Dendritic cell treated with granulocyte-macrophage colony-stimulating factor and Interleukin-4, amounts not matched to agents 40 ng/mL and 50 ng/mL, for 4 days (primary cell): ENCODE results near the gene ZHX3.

Experiments
- H3K27ac Mint-ChIP-seq: one replicate; pipeline ENCODE4 v1.8.0; 2022; ENCODE audit warnings: mild to moderate bottlenecking, mixed read lengths
- H3K27me3 Mint-ChIP-seq: one replicate; pipeline ENCODE4 v1.8.0; 2022; ENCODE audit warnings: mild to moderate bottlenecking, mixed read lengths
- H3K36me3 Mint-ChIP-seq: one replicate; pipeline ENCODE4 v1.8.0; 2022; ENCODE audit warnings: low read depth, mixed read lengths
- H3K4me1 Mint-ChIP-seq: one replicate; pipeline ENCODE4 v1.8.0; 2022; ENCODE audit warnings: low read depth, mixed read lengths
- H3K4me3 Mint-ChIP-seq: one replicate; pipeline ENCODE4 v1.8.0; 2022; ENCODE audit warnings: mild to moderate bottlenecking, moderate library complexity, mixed read lengths
- H3K9me3 Mint-ChIP-seq: one replicate; pipeline ENCODE4 v1.8.0; 2022; ENCODE audit warnings: mixed read lengths
- intact Hi-C: fragments of 100-400 bp; cut with micrococcal nuclease; formaldehyde crosslinking; loops from one replicate; pipeline ENCODE4 v1.15.0; 2022

Gene ZHX3

DNA sequence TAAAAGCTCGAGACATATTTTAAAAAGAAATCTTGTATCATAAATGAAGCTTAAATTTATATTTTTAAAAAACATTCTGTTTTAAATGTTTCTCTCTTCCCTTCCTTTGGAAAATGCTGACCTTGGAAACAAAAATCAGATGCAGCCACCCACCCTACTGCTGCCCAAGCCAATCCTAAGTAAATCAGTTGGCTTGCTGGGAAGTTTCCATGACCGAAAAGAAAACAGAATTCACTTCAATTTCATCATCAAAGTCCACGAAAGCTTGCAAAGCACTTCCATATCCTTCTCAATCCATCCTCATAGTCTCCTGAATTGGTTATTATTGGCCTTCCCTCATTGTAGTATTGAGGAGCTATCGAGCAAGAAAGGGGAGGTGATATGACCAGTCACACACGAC is 100.1 kb downstream of the ZHX3 start:
- H3K27ac Mint-ChIP-seq, result no peak overlapping the region
- no peaks in the 10 kb centered on the region for H3K4me1 Mint-ChIP-seq

DNA sequence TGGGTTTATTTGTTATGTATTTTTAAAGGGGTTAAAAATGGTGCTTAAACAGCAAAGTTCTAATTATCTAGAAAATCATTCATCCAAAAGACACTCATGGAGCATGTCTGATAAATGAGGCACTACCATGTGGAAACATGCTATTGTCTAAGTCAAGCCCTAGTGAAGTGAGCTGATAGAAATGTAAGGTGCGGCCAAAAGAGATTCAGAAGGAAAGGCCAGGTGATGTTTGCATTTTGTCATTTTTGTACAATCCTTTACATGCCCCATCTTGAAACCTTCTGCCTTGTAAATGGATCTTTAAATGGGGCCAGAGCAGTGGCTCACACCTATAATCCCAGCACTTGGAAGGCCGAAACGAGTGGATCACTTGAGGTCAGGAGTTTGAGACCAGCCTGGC is 102.9 kb downstream of the ZHX3 start:
- Mint-ChIP-seq H3K4me1 (no peaks in the 10 kb centered on the region), H3K4me3 (no peak overlapping the region), H3K36me3 (no peaks in the 10 kb centered on the region), H3K9me3 (no peaks in the 10 kb centered on the region), H3K27me3 (no peaks in the 10 kb centered on the region), H3K27ac (no peak overlapping the region)
- intact Hi-C loops, result no loop called here

More for the DNA sequence above, 100.1 kb downstream of the ZHX3 start:
- Mint-ChIP-seq H3K4me3 (no peak overlapping the region), H3K36me3 (no peaks in the 10 kb centered on the region), H3K9me3 (no peaks in the 10 kb centered on the region), H3K27me3 (no peaks in the 10 kb centered on the region)
- intact Hi-C loops, result no loop called here

- no peaks in the 10 kb centered on the region for H3K27me3 Mint-ChIP-seq
Measured at GRCh38 chr20:41214202-41214601, 103.3 kb downstream of the ZHX3 start.

GRCh38 chr20:41213150-41213820 is 104.2 kb downstream of the ZHX3 start:
- Mint-ChIP-seq H3K27ac (no peak overlapping the region), H3K27me3 (no peaks in the 10 kb centered on the region), H3K4me1 (no peaks in the 10 kb centered on the region), H3K4me3 (no peak overlapping the region), H3K9me3 (no peaks in the 10 kb centered on the region), H3K36me3 (no peaks in the 10 kb centered on the region)
- intact Hi-C loops, result no loop called here

More at GRCh38 chr20:41214202-41214601, 103.3 kb downstream of the ZHX3 start:
- no peak overlapping the region for H3K27ac Mint-ChIP-seq
- H3K9me3 Mint-ChIP-seq, result no peaks in the 10 kb centered on the region
- H3K4me1 Mint-ChIP-seq, result no peaks in the 10 kb centered on the region
- intact Hi-C loops, result no loop called here
- no peak overlapping the region for H3K4me3 Mint-ChIP-seq
- H3K36me3 Mint-ChIP-seq, result no peaks in the 10 kb centered on the region

GRCh38 chr20:41205313-41205712 is 112.2 kb downstream of the ZHX3 start:
- H3K36me3 Mint-ChIP-seq, result peaks cover 27% of the 10 kb centered on the region
- intact Hi-C loops, result no loop called here
- H3K4me3 Mint-ChIP-seq, result no peak overlapping the region
- H3K9me3 Mint-ChIP-seq, result peaks cover 10% of the 10 kb centered on the region
- H3K27ac Mint-ChIP-seq, result no peak overlapping the region
- peaks cover 7% of the 10 kb centered on the region for H3K4me1 Mint-ChIP-seq
- no peaks in the 10 kb centered on the region for H3K27me3 Mint-ChIP-seq

DNA sequence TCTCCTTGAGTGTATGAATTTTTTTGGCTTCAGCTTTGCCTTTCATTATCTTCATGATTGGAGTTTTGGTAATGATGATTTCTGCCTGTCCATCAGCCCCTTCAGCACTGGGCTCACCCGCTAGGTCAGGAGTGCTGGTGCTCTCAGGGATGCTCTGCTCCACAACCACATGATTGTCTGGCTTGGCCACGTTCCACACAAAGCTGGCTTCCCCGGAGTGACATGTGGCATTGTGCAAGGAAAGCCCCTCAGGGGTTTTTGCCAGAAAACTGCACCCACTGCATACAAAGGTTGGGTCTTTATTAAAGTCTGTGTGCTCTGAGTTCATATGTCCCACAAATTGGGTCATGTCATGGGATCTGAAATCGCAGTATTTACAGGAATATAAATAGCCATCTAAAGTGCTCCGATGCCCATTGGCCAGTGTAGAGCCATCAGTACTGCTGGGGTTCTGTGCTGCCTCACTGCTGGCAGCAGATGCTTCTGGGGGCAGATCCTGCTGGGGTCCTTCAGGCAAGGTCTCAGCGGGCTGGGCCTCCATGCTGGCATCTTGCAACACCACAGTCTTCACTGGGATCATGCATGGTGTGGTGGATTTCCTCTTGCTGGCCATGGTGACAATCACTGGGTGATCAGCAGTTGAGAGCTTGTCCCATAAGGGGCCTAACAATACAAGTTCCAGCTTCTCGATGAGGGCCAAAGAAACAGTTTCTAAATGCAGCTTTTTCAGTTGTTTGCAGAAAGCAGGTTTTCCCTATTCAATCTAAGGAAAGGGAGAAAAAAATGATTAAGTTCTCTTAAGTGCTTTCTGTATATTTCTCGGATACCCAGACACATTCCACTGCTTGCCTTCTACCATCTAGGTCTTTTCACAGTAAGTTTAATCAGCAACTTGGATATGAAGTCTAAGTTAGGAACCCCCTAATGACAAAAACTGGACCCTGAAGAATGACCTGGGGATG is 112.9 kb downstream of the ZHX3 start:
- Mint-ChIP-seq H3K36me3 (peaks cover 27% of the 10 kb centered on the region), H3K9me3 (peaks cover 10% of the 10 kb centered on the region), H3K27ac (no peak overlapping the region), H3K4me1 (peaks cover 7% of the 10 kb centered on the region), H3K27me3 (no peaks in the 10 kb centered on the region), H3K4me3 (no peak overlapping the region)
- intact Hi-C loops, result no loop called here

GRCh38 chr20:41203660-41204059 is 113.9 kb downstream of the ZHX3 start:
- Mint-ChIP-seq H3K9me3 (peaks cover 18% of the 10 kb centered on the region), H3K4me3 (no peak overlapping the region), H3K27ac (no peak overlapping the region), H3K36me3 (peaks cover 34% of the 10 kb centered on the region), H3K27me3 (no peaks in the 10 kb centered on the region), H3K4me1 (peaks cover 7% of the 10 kb centered on the region)
- intact Hi-C loops, result no loop called here

DNA sequence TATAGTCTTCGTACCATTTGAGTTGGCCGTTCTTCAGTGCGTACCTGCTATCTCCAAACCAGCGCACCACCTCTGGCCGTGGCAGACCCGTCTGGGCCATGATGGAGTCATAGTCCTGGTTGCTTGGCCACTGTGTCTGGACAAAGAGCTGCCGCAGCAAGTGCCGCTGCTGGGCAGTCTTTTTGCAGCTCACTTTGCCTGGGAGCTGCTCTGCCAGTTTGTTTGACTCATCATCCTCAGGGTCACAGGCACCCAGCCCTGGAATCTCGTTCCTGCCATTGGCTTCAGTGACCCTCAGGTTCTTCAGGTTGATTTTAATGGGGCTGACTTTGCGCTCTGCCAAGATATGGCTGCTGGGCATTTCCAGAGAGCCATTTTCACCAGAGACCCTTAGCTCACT is 115.1 kb downstream of the ZHX3 start:
- intact Hi-C loops, result no loop called here
- H3K27ac Mint-ChIP-seq, result no peak overlapping the region
- peaks cover 38% of the 10 kb centered on the region for H3K36me3 Mint-ChIP-seq

DNA sequence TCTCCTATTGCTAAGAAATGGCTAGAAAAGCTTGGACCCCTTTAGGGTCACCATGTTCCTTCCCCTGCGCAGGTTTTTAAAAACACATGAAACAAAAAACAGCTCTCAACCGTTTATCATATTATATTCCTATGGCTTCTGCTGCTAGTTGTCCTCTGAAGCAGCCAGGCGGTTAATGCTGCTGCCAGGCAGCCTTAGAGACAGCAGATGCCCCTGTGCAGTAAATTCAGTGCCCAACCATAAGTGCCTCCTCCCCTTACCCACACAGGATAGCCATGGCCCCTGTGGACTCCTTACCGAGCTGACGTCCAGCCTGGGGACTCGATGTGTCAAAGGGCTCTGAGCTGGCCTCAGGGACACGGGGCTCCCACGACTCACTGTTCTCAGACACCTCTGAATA is 115.8 kb downstream of the ZHX3 start:
- Mint-ChIP-seq H3K27me3 (no peaks in the 10 kb centered on the region), H3K36me3 (peaks cover 38% of the 10 kb centered on the region), H3K9me3 (peaks cover 25% of the 10 kb centered on the region), H3K27ac (no peak overlapping the region), H3K4me3 (no peak overlapping the region), H3K4me1 (peaks cover 7% of the 10 kb centered on the region)
- intact Hi-C loops, result no loop called here

More for the DNA sequence above, 115.1 kb downstream of the ZHX3 start:
- H3K9me3 Mint-ChIP-seq, result peaks cover 25% of the 10 kb centered on the region
- H3K4me1 Mint-ChIP-seq, result peaks cover 7% of the 10 kb centered on the region
- H3K4me3 Mint-ChIP-seq, result no peak overlapping the region
- H3K27me3 Mint-ChIP-seq, result no peaks in the 10 kb centered on the region

DNA sequence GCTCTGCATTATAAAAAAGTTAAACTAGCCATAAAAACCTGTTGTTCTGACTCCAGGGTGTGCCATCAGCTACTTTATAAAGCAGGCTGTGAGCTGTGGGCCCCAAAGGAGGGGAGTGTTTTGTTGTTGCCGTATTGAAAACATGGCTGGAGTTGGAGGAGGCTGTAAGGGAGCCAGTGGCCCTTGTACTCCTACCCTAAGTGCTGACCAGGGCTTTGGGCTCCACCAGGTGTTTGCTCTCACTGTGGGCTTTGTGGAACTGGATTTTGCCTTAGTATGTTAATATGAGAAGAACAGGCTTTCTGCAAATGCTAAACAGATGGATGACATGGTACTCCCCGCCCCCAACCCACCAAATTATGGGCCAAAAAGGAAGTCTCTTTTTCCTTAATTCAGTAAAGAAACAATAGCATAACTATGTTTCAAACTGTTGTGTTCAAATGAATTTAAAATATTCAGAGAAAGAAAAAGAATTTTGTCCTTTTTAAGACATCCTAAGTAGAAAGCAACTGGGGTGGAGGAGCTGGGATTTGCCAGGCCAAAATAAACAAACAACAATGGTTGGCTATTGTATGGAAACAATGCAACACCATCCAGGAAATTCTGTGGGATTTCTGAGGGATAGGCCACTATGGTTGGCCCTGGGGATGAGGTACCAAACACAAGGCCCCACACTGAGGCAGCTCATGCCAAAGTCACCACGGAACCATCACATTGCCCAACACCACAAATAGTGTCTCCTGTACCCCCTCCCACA is 116.9 kb downstream of the ZHX3 start:
- H3K4me1 Mint-ChIP-seq, result peaks cover 7% of the 10 kb centered on the region
- no peak overlapping the region for H3K4me3 Mint-ChIP-seq
- H3K9me3 Mint-ChIP-seq, result peaks cover 25% of the 10 kb centered on the region
- intact Hi-C loops, result no loop called here
- no peak overlapping the region for H3K27ac Mint-ChIP-seq
- H3K27me3 Mint-ChIP-seq, result no peaks in the 10 kb centered on the region
- H3K36me3 Mint-ChIP-seq, result peaks cover 38% of the 10 kb centered on the region

DNA sequence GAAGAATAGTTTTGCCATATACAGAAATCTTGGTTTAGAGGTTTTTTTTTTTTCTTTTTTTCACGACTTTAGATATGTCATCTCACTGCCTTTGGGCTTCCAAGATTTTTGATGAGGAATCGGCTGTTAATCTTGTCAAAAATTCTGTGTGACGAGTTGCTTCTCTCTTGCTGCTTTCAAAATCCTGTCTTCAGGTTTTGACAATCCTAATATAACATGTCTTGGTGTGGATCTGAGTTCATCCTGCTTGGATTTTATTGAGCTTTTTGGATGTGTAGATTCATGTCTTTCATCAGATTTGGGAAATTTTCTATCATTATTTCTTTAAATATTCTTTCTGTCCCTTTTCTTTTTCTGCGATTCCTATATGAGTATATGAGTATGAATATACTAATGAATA is 119.1 kb downstream of the ZHX3 start:
- no peaks in the 10 kb centered on the region for H3K27me3 Mint-ChIP-seq
- peaks cover 7% of the 10 kb centered on the region for H3K4me1 Mint-ChIP-seq
- intact Hi-C loops, result no loop called here
- H3K27ac Mint-ChIP-seq, result no peak overlapping the region
- H3K9me3 Mint-ChIP-seq, result peaks cover 24% of the 10 kb centered on the region
- peaks cover 27% of the 10 kb centered on the region for H3K36me3 Mint-ChIP-seq
- H3K4me3 Mint-ChIP-seq, result no peak overlapping the region

GRCh38 chr20:41196653-41197225 is 120.8 kb downstream of the ZHX3 start:
- Mint-ChIP-seq H3K27me3 (no peaks in the 10 kb centered on the region), H3K4me1 (no peaks in the 10 kb centered on the region), H3K4me3 (no peak overlapping the region), H3K27ac (no peak overlapping the region), H3K9me3 (peaks cover 29% of the 10 kb centered on the region), H3K36me3 (peaks cover 11% of the 10 kb centered on the region)
- intact Hi-C loops, result no loop called here

DNA sequence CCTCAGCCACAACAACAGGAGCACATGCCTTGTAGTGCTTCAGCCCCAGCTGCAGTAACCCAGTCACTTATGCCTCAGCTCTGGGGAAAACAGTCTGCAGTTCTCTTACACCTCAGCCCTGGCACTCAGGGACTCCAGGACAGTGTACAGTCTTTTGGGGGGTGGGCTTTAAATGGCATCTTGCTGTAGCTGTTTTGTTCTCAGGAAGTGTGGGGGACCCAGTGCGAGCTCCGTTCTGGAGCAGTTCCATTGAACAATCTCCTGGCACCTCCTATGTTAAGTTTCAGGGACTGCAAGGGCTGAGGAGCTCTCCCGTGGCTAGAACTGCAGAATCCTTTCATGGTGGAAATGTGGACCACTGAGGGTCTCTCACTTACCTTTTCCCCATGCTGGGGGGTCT is 125.0 kb downstream of the ZHX3 start:
- peaks cover 37% of the 10 kb centered on the region for H3K9me3 Mint-ChIP-seq

More for the DNA sequence above, 125.0 kb downstream of the ZHX3 start:
- intact Hi-C loops, result no loop called here
- Mint-ChIP-seq H3K4me1 (no peaks in the 10 kb centered on the region), H3K36me3 (no peaks in the 10 kb centered on the region), H3K4me3 (no peak overlapping the region), H3K27me3 (no peaks in the 10 kb centered on the region), H3K27ac (no peak overlapping the region)
